Measurements from ENCODE around the gene TNPO1. TPM values are rescaled to one million over a fixed set of nuclear protein-coding genes. Genes with fewer than 3 reads are reported as not detected.

TNPO1 gene
- total RNA-seq, 3 donors from 2014 or later (not counting 1 experiment from before 2014, with no cell fraction given): 64.9 to 98.3 (median 97.6) TPM

DNA sequence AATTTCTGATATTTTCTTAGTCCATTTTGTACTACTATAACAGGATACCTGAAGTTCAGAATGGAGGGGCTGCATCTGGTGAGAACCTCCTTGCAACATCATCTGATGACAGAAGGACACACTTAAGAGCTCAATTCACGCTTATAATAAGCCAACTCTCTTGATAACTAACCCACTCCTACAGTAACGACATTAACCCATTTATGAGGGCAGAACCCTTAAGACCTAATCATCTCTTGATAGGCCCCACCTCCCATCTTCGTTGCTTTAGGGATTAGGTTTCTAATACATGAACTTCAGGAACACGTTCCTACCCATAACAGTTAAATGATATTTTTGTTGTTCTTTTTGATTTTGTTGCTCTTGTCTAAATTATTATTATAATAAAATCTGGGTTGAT lies 69.4 kb downstream of the TNPO1 start:
- intact Hi-C loops (cut with micrococcal nuclease): no loop called here
- Histone ChIP-seq H3K4me3 (ENCODE audit: low read length) (no peak overlapping the region), H3K27ac (ENCODE audit: low read length) (no peak overlapping the region), H3K36me3 (ENCODE audit: control insufficient read depth, insufficient read depth, low read length) (peaks cover 88% of the 10 kb centered on the region), H3K4me1 (ENCODE audit: control insufficient read depth, insufficient read depth, low read length) (no peaks in the 10 kb centered on the region), H3K27me3 (ENCODE audit: control insufficient read depth, insufficient read depth, low read length) (no peaks in the 10 kb centered on the region), H3K9me3 (ENCODE audit: control insufficient read depth, insufficient read depth, low read length) (no peaks in the 10 kb centered on the region)
- Mint-ChIP-seq H3K4me3 (no peak overlapping the region), H3K27ac (peak overlapping the region in 1 of 2 donors; percentile 29), H3K27me3 (ENCODE audit: low read depth in 2 of 2) (no peaks in the 10 kb centered on the region), H3K36me3 (peaks cover 26% of the 10 kb centered on the region), H3K4me1 (peaks cover 16% of the 10 kb centered on the region in 2 donors), H3K9me3 (no peaks in the 10 kb centered on the region)
- ATAC-seq (no peak), DNase-seq (no peak)
- WGBS (ENCODE audit: insufficient coverage): 100% methylated on average over 2 of the region's 4 CpGs
- TF ChIP-seq, protein P1, sequence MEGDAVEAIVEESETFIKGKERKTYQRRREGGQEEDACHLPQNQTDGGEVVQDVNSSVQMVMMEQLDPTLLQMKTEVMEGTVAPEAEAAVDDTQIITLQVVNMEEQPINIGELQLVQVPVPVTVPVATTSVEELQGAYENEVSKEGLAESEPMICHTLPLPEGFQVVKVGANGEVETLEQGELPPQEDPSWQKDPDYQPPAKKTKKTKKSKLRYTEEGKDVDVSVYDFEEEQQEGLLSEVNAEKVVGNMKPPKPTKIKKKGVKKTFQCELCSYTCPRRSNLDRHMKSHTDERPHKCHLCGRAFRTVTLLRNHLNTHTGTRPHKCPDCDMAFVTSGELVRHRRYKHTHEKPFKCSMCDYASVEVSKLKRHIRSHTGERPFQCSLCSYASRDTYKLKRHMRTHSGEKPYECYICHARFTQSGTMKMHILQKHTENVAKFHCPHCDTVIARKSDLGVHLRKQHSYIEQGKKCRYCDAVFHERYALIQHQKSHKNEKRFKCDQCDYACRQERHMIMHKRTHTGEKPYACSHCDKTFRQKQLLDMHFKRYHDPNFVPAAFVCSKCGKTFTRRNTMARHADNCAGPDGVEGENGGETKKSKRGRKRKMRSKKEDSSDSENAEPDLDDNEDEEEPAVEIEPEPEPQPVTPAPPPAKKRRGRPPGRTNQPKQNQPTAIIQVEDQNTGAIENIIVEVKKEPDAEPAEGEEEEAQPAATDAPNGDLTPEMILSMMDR (IDR thresholded peaks at IDR 0.05): no peak

DNA sequence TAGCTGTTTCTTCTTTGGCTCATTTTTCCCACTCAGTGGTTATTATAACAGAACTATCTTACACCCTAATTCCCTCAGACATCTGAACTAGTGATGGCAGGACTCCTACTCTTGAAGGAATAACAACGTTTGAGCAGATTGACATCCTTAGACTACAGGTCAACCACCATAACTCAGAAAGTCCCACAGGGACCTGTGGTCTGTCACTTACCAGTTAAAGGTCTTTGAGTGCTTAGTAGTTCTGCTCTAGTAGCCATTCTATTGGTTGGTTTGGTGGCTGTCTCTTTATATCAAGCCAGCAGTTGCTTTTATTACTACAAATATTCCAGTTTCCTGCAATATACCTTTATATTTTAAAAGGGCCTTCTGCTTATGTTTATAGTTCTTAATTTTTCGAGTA lies 72.1 kb downstream of the TNPO1 start:
- Histone ChIP-seq H3K27ac (ENCODE audit: low read length) (no peak overlapping the region), H3K4me3 (ENCODE audit: low read length) (no peak overlapping the region), H3K27me3 (ENCODE audit: control insufficient read depth, insufficient read depth, low read length) (no peaks in the 10 kb centered on the region), H3K4me1 (ENCODE audit: control insufficient read depth, insufficient read depth, low read length) (no peaks in the 10 kb centered on the region), H3K36me3 (ENCODE audit: control insufficient read depth, insufficient read depth, low read length) (peaks cover 89% of the 10 kb centered on the region), H3K9me3 (ENCODE audit: control insufficient read depth, insufficient read depth, low read length) (no peaks in the 10 kb centered on the region)
- Mint-ChIP-seq H3K27me3 (ENCODE audit: low read depth in 2 of 2) (no peaks in the 10 kb centered on the region), H3K36me3 (peaks cover 13% of the 10 kb centered on the region), H3K4me3 (no peak overlapping the region), H3K27ac (no peak overlapping the region), H3K4me1 (peaks cover 6 to 9% of the 10 kb centered on the region in 2 donors), H3K9me3 (no peaks in the 10 kb centered on the region)
- DNase-seq (no peak), ATAC-seq (no peak)
- TF ChIP-seq, protein P1 (IDR thresholded peaks at IDR 0.05): no peak
- intact Hi-C loops (cut with micrococcal nuclease): no loop called here
- 87% methylated on average over 2 of the region's 2 CpGs for WGBS (ENCODE audit: insufficient coverage)

DNA sequence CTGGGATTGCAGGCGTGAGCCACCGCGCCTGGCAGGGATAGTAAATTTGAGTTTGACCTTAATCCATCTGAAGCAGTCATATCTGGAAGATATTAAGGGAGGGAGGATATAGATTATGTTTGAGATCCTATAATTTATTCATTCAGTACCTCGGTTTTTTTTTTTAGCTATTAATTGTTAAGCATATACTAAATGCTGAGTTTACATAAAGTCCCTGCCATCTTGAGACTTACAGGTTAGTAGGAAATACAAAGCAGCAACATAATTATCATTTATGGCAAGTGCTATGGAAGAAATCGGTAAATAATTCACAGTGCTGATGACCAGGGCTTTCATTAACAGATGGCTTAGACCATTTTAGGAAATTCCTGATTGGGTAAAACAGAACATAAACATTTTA lies 72.9 kb downstream of the TNPO1 start:
- H3K9me3 ChIP-seq (ENCODE audit: control insufficient read depth, insufficient read depth, low read length): no peaks in the 10 kb centered on the region
- DNase-seq: no peak
- H3K9me3 Mint-ChIP-seq: no peaks in the 10 kb centered on the region
- intact Hi-C loops (cut with micrococcal nuclease): no loop called here
- H3K27me3 Mint-ChIP-seq (ENCODE audit: low read depth in 2 of 2): no peaks in the 10 kb centered on the region
- H3K4me1 ChIP-seq (ENCODE audit: control insufficient read depth, insufficient read depth, low read length): no peaks in the 10 kb centered on the region
- no peak overlapping the region for H3K4me3 ChIP-seq (ENCODE audit: low read length)
- no peak overlapping the region for H3K4me3 Mint-ChIP-seq
- H3K4me1 Mint-ChIP-seq: peaks cover 6 to 9% of the 10 kb centered on the region in 2 donors
- TF ChIP-seq, protein P1 (IDR thresholded peaks at IDR 0.05): no peak
- peak overlapping the region; percentile 23 to 58 for H3K27ac Mint-ChIP-seq
- no peak overlapping the region for H3K27ac ChIP-seq (ENCODE audit: low read length)
- WGBS (ENCODE audit: insufficient coverage): 100% methylated on average over 4 of the region's 5 CpGs
- no peaks in the 10 kb centered on the region for H3K27me3 ChIP-seq (ENCODE audit: control insufficient read depth, insufficient read depth, low read length)
- ATAC-seq: no peak
- peaks cover 89% of the 10 kb centered on the region for H3K36me3 ChIP-seq (ENCODE audit: control insufficient read depth, insufficient read depth, low read length)
- peaks cover 15% of the 10 kb centered on the region for H3K36me3 Mint-ChIP-seq

DNA sequence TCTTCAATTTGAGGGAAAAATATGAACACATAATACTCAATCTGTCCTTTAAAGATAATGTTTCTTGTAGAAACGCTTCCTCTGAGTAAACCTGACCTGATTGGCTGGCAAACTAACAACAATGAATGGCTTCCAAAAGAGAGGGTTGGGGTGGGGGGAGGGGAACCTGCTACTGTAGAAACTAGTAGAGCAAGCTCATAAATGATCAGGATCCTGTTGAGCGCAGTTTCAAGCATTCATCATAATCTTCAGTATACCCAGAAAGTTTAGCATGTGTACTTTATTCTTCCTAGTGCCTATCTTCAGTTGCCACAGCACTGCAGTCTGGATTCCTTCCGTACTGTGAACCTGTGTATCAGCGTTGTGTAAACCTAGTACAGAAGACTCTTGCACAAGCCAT lies 76.4 kb downstream of the TNPO1 start:
- Mint-ChIP-seq H3K4me1 (peaks cover 0 to 9% of the 10 kb centered on the region in 2 donors), H3K4me3 (no peak overlapping the region), H3K27ac (peak overlapping the region in 1 of 2 donors; percentile 58), H3K9me3 (no peaks in the 10 kb centered on the region), H3K27me3 (ENCODE audit: low read depth in 2 of 2) (no peaks in the 10 kb centered on the region), H3K36me3 (peaks cover 15% of the 10 kb centered on the region)
- H3K27me3 ChIP-seq (ENCODE audit: control insufficient read depth, insufficient read depth, low read length): no peaks in the 10 kb centered on the region
- DNase-seq (no peak), ATAC-seq (no peak)
- H3K36me3 ChIP-seq (ENCODE audit: control insufficient read depth, insufficient read depth, low read length): peaks cover 84% of the 10 kb centered on the region
- H3K4me3 ChIP-seq (ENCODE audit: low read length): no peak overlapping the region
- no peak overlapping the region for H3K27ac ChIP-seq (ENCODE audit: low read length)
- H3K9me3 ChIP-seq (ENCODE audit: control insufficient read depth, insufficient read depth, low read length): no peaks in the 10 kb centered on the region
- TF ChIP-seq, protein P1 (IDR thresholded peaks at IDR 0.05): no peak
- H3K4me1 ChIP-seq (ENCODE audit: control insufficient read depth, insufficient read depth, low read length): no peaks in the 10 kb centered on the region
- 100% methylated on average over 4 of the region's 4 CpGs for WGBS (ENCODE audit: insufficient coverage)
- intact Hi-C loops (cut with micrococcal nuclease): no loop called here

Data from natural killer cell (primary cell).